OCI-LY7 (cell line): ENCODE results near the gene TYMP. TPM values are rescaled to one million over a fixed set of nuclear protein-coding genes. Genes with fewer than 3 reads are reported as not detected.

Experiments
- BruUV-seq: library from RNA; stranded (reverse); fragments of 400-500 nt; replicated peaks from 2 replicates; lab custom pipeline; 2021; lab: Mats Ljungman, UMichigan
- CTCF ChIA-PET: fragments of 300-600 bp; sonication (Branson Sonifier 250); formaldehyde crosslinking; loops from one replicate; lab custom pipeline; 2022; ENCODE audit warnings: antibody characterized with exemption; ENCODE audit not compliant: unreplicated experiment; lab: Charles Lee
- POLR2A ChIA-PET: fragments of 300-600 bp; sonication (Branson Sonifier 250); formaldehyde crosslinking; loops from one replicate; lab custom pipeline; 2022; ENCODE audit warnings: antibody characterized with exemption; lab: Charles Lee
- DNase-seq: peaks from one replicate; pipeline ENCODE4 v3.0.0-alpha.2; 2015; ENCODE audit warnings: low spot score
- H2AFZ ChIP-seq: fragments of 200-600 bp; sonication (generic), shearing (Covaris generic); 2 replicates; pipeline ENCODE4 v1.6.1; 2014; ENCODE audit warnings: mild to moderate bottlenecking, antibody characterized with exemption, low read length, moderate library complexity
- H3K27ac ChIP-seq: fragments of 200-600 bp; sonication (generic); 2 replicates; pipeline ENCODE4 v1.5.1; 2014; ENCODE audit warnings: mixed run types, low read depth, mild to moderate bottlenecking, moderate library complexity, low read length, inconsistent platforms; ENCODE audit not compliant: poor library complexity, severe bottlenecking
- H3K36me3 ChIP-seq: fragments of 200-600 bp; sonication (generic); 2 replicates; pipeline ENCODE4 v1.6.1; 2014; ENCODE audit warnings: mild to moderate bottlenecking, antibody characterized with exemption, low read length, moderate library complexity, mixed read lengths; ENCODE audit not compliant: insufficient read depth
- H3K4me1 ChIP-seq: fragments of 200-600 bp; sonication (generic); 2 replicates; pipeline ENCODE4 v1.5.1; 2014; ENCODE audit warnings: mild to moderate bottlenecking, low read length; ENCODE audit not compliant: insufficient read depth, poor library complexity, severe bottlenecking
- H3K4me2 ChIP-seq: fragments of 200-600 bp; sonication (generic); 2 replicates; pipeline ENCODE4 v1.6.1; 2014; ENCODE audit warnings: mild to moderate bottlenecking, low read length
- H3K4me3 ChIP-seq: fragments of 200-600 bp; sonication (generic); 2 replicates; pipeline ENCODE4 v1.5.1; 2014; ENCODE audit warnings: mild to moderate bottlenecking, low read depth, low read length; ENCODE audit not compliant: poor library complexity, severe bottlenecking
- H3K79me2 ChIP-seq: fragments of 200-600 bp; sonication (generic); 2 replicates; pipeline ENCODE4 v1.6.1; 2016; ENCODE audit warnings: low read depth, mild to moderate bottlenecking, low read length, moderate library complexity, mixed read lengths; ENCODE audit not compliant: insufficient read depth
- H3K9me2 ChIP-seq: fragments of 200-600 bp; sonication (generic); 2 replicates; pipeline ENCODE4 v1.6.1; 2016; ENCODE audit warnings: mild to moderate bottlenecking, low read length, mixed read lengths; ENCODE audit not compliant: insufficient read depth
- H3K9me3 ChIP-seq: fragments of 200-600 bp; sonication (generic); 2 replicates; pipeline ENCODE4 v1.6.1; 2014; ENCODE audit warnings: mild to moderate bottlenecking, mixed run types, low read length, mixed read lengths
- H4K20me1 ChIP-seq: fragments of 200-600 bp; sonication (generic); 2 replicates; pipeline ENCODE4 v1.6.1; 2014; ENCODE audit warnings: mild to moderate bottlenecking, antibody characterized with exemption, low read length, moderate library complexity, mixed read lengths; ENCODE audit not compliant: insufficient read depth
- CTCF ChIP-seq: fragments of 200-600 bp; sonication (generic); conservative IDR thresholded peaks from 2 replicates; pipeline ENCODE4 v1.5.1; 2014; ENCODE audit warnings: mild to moderate bottlenecking, antibody characterized with exemption, low read length, moderate library complexity, mixed read lengths
- EZH2phosphoT487 ChIP-seq: fragments of 200-600 bp; sonication (generic); IDR thresholded peaks from 2 replicates; pipeline ENCODE4 v1.6.1; 2018; ENCODE audit warnings: low read depth, borderline replicate concordance, mild to moderate bottlenecking, mixed run types, antibody characterized with exemption, low read length, moderate library complexity, mixed read lengths
- intact Hi-C: fragments of 100-400 bp; cut with micrococcal nuclease; formaldehyde crosslinking; loops from one replicate; pipeline ENCODE4 v1.10.0; 2022; ENCODE audit not compliant: unreplicated experiment
- total RNA-seq, 2 experiments: library from RNA; depleted of rRNA in 1 of 2; stranded (reverse); fragments of >200 nt in 1 of 2; shearing (Covaris generic) in 1 of 2; gene quantifications; 2 replicates each; pipeline ENCODE4 v1.2.3, GENCODE V29; 2014 to 2022

TYMP gene
- total RNA-seq, 2 experiments from 2014 or later = 3.9 to 4.0 TPM

GRCh38 chr22:50526834-50527801, 2.7 kb downstream of the TYMP start:
- peaks cover 4% of the 10 kb centered on the region; the same call in 1 of the 2 replicates for H3K79me2 ChIP-seq
- H3K9me3 ChIP-seq = no peaks in the 10 kb centered on the region
- H3K4me3 ChIP-seq = peak overlapping the region; percentile 77
- no peaks in the 10 kb centered on the region for H4K20me1 ChIP-seq
- TF ChIP-seq EZH2phosphoT487 = no peak
- TF ChIP-seq CTCF = no peak
- BruUV-seq = no TSS peak
- CTCF ChIA-PET = no interaction called here
- H2AFZ ChIP-seq = peak overlapping the region; percentile 31; the same call in 1 of the 2 replicates
- POLR2A ChIA-PET = no interaction called here
- peak; percentile 60 for DNase-seq
- H3K4me2 ChIP-seq = peak overlapping the region; percentile 86
- peaks cover 30% of the 10 kb centered on the region for H3K36me3 ChIP-seq
- intact Hi-C loops = loop anchor here (2.0 to 5.0 kb wide), 3 partner anchors 36 to 285 kb away; partner anchors contain the start of gene SYCE3
- no peaks in the 10 kb centered on the region for H3K9me2 ChIP-seq
- peak overlapping the region; percentile 92 for H3K27ac ChIP-seq
- peaks cover 39% of the 10 kb centered on the region for H3K4me1 ChIP-seq

GRCh38 chr22:50526108-50526833, 3.5 kb downstream of the TYMP start:
- CTCF ChIA-PET = interaction anchor here (0.5 to 1.6 kb wide), 9 partner anchors 13 to 271 kb away, joined by 3 to 9 read pairs (median 5); partner anchors contain the start of genes LMF2 and NCAPH2
- intact Hi-C loops = loop anchor here (2.0 to 5.0 kb wide), 3 partner anchors 37 to 284 kb away; partner anchors contain the start of gene SYCE3
- H3K79me2 ChIP-seq = peaks cover 4% of the 10 kb centered on the region; the same call in 1 of the 2 replicates
- no peak for TF ChIP-seq EZH2phosphoT487
- peak; percentile 78 for TF ChIP-seq CTCF
- DNase-seq = peak; percentile 85
- H3K9me2 ChIP-seq = no peaks in the 10 kb centered on the region
- peak overlapping the region; percentile 86 for H3K4me2 ChIP-seq
- POLR2A ChIA-PET = interaction anchor here (0.6 to 3.3 kb wide), 9 partner anchors 9 to 284 kb away, joined by 3 to 33 read pairs (median 4); partner anchors contain the start of genes LMF2 and NCAPH2
- H3K9me3 ChIP-seq = no peaks in the 10 kb centered on the region
- H3K36me3 ChIP-seq = peaks cover 38% of the 10 kb centered on the region
- no peaks in the 10 kb centered on the region for H4K20me1 ChIP-seq
- peak overlapping the region; percentile 77 for H3K4me3 ChIP-seq
- peaks cover 31% of the 10 kb centered on the region for H3K4me1 ChIP-seq
- BruUV-seq = no TSS peak
- peak overlapping the region; percentile 92 for H3K27ac ChIP-seq
- peak overlapping the region; percentile 31; the same call in 1 of the 2 replicates for H2AFZ ChIP-seq
